Measurements from ENCODE around the gene USP11. TPM values are rescaled to one million over a fixed set of nuclear protein-coding genes. Genes with fewer than 3 reads are reported as not detected.

The USP11 gene
- total RNA-seq, 6 experiments from 2014 or later, result 55.2 to 68.7 (median 62.8) TPM

DNA sequence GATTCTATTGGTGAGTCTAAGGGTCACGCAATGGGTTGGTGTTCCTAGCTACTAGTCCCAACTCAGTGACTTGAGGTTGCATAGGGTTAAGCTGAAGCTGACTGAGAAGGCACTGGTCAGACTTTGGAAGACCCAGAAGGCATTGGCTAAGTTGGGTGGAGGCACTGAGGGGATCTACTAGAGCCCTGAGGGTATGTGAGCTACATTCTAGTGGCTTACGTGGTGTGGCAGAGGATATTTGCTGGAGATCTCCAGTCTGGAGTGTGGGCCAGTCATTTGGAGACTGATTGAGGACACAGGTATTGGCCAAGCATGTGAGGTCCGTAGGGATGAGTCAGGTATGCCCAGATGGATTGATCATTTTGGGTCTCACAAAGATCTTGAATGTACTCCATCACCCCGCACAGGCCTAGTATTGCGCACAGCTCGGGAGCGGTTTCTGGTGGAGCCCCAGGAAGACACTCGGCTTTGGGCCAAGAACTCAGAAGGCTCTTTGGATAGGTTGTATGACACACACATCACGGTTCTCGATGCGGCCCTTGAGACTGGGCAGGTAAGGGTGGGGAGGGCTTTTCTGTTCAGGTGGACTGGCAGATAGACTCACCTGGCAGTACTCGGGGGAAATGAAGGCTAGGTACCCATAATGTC lies 7.2 kb downstream of the USP11 start:
- TF ChIP-seq, protein P1, sequence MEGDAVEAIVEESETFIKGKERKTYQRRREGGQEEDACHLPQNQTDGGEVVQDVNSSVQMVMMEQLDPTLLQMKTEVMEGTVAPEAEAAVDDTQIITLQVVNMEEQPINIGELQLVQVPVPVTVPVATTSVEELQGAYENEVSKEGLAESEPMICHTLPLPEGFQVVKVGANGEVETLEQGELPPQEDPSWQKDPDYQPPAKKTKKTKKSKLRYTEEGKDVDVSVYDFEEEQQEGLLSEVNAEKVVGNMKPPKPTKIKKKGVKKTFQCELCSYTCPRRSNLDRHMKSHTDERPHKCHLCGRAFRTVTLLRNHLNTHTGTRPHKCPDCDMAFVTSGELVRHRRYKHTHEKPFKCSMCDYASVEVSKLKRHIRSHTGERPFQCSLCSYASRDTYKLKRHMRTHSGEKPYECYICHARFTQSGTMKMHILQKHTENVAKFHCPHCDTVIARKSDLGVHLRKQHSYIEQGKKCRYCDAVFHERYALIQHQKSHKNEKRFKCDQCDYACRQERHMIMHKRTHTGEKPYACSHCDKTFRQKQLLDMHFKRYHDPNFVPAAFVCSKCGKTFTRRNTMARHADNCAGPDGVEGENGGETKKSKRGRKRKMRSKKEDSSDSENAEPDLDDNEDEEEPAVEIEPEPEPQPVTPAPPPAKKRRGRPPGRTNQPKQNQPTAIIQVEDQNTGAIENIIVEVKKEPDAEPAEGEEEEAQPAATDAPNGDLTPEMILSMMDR (IDR thresholded peaks at IDR 0.05), result no peak
- no peak overlapping the region for H3K4me3 Mint-ChIP-seq
- H3K9me3 Mint-ChIP-seq, result no peaks in the 10 kb centered on the region; the same call in 1 of the 2 replicates
- no peaks in the 10 kb centered on the region; the same call in 1 of the 2 replicates for H3K27me3 Mint-ChIP-seq (ENCODE audit: insufficient read depth)
- DNase-seq, result no peak
- no peak overlapping the region for H3K27ac Mint-ChIP-seq
- peaks cover 12% of the 10 kb centered on the region for H3K4me1 Mint-ChIP-seq (ENCODE audit: low read depth)
- H3K36me3 Mint-ChIP-seq (ENCODE audit: low read depth), result peaks cover 16% of the 10 kb centered on the region

DNA sequence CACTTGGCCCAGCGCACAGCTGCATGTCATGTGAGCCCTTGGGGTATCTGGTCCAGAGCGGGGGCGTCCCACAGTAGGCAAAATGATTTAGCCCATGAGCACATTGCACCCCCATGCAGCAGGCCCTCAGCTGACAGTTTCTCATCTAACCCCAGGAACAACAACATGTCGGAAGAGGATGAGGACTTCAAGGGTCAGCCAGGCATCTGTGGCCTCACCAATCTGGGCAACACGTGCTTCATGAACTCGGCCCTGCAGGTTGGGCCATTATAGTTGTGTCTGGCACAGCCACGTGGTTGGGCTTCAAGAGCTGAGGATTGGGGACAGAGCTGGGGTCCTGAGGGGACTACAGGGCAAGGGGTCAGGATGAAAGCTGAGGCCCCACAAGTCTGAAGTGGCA lies 7.8 kb downstream of the USP11 start:
- H3K4me3 Mint-ChIP-seq, result no peak overlapping the region
- DNase-seq, result no peak
- no peaks in the 10 kb centered on the region; the same call in 1 of the 2 replicates for H3K27me3 Mint-ChIP-seq (ENCODE audit: insufficient read depth)
- H3K27ac Mint-ChIP-seq, result no peak overlapping the region
- H3K9me3 Mint-ChIP-seq, result no peaks in the 10 kb centered on the region; the same call in 1 of the 2 replicates
- H3K36me3 Mint-ChIP-seq (ENCODE audit: low read depth), result peaks cover 11% of the 10 kb centered on the region
- peaks cover 6% of the 10 kb centered on the region for H3K4me1 Mint-ChIP-seq (ENCODE audit: low read depth)
- TF ChIP-seq, protein P1 (IDR thresholded peaks at IDR 0.05), result no peak

DNA sequence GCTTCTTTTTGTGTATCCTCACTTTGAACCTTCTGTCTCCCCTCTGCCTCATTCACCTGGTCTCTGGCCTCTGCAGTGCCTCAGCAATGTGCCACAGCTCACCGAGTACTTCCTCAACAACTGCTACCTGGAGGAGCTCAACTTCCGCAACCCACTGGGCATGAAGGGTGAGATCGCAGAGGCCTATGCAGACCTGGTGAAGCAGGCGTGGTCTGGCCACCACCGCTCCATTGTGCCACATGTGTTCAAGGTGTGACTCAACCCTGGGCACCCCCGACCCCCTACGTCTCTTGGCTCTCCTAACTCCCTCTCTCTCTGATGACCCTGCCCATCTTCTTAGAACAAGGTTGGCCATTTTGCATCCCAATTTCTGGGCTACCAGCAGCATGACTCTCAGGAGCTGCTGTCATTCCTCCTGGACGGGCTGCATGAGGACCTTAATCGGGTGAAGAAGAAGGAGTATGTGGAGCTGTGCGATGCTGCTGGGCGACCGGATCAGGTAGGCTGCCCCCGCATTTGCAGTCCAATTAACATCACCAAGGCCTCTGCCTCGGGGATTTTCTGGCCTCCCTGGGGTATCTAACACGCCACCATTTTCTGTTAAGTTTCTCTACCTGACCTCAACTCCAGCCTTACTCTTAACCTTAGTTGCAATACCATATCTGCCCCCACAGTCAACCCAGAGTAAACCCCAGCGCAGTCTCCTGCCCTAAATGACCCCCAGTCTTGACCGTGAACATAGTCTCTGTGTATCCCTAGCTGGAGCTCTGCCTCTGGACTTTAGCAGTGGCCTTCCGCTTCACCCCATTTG lies 8.6 kb downstream of the USP11 start:
- Mint-ChIP-seq H3K4me1 (ENCODE audit: low read depth) (no peaks in the 10 kb centered on the region), H3K36me3 (ENCODE audit: low read depth) (peaks cover 15% of the 10 kb centered on the region; the same call in 1 of the 2 replicates), H3K4me3 (no peak overlapping the region), H3K9me3 (no peaks in the 10 kb centered on the region), H3K27ac (no peak overlapping the region), H3K27me3 (ENCODE audit: insufficient read depth) (no peaks in the 10 kb centered on the region; the same call in 1 of the 2 replicates)
- no peak for DNase-seq
- TF ChIP-seq, protein P1 (IDR thresholded peaks at IDR 0.05), result no peak

DNA sequence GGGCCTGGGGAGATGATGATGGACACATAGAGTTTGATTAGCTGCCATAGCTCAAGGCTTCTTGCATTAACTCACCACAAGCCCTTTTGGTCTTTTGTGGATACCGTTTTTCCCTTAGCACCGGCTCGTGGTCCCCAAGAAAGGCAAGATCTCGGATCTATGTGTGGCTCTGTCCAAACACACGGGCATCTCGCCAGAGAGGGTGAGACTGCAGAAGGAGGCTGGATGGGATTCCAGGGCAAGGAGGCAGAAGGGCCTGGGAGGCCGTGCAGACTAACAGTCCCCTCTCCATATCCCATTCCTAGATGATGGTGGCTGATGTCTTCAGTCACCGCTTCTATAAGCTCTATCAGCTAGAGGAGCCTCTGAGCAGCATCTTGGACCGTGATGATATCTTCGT lies 9.5 kb downstream of the USP11 start:
- no peak for DNase-seq
- peaks cover 16% of the 10 kb centered on the region; the same call in 1 of the 2 replicates for H3K36me3 Mint-ChIP-seq (ENCODE audit: low read depth)
- H3K4me3 Mint-ChIP-seq, result no peak overlapping the region
- no peaks in the 10 kb centered on the region; the same call in 1 of the 2 replicates for H3K27me3 Mint-ChIP-seq (ENCODE audit: insufficient read depth)
- H3K4me1 Mint-ChIP-seq (ENCODE audit: low read depth), result no peaks in the 10 kb centered on the region
- H3K9me3 Mint-ChIP-seq, result no peaks in the 10 kb centered on the region
- TF ChIP-seq, protein P1 (IDR thresholded peaks at IDR 0.05), result no peak
- H3K27ac Mint-ChIP-seq, result no peak overlapping the region

DNA sequence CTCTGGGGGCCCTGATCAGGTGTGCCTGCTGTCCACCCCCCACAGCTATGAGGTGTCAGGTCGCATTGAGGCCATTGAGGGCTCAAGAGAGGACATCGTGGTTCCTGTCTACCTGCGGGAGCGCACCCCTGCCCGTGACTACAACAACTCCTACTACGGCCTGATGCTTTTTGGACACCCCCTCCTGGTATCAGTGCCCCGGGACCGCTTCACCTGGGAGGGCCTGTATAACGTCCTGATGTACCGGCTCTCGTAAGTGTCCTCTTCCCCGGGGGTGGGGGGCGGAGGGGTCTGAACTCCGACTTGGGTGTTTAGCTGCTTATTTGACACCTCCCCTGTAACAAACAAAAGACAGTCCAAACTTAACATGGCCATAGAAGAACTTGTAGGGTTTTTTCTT lies 10.5 kb downstream of the USP11 start:
- TF ChIP-seq, protein P1 (IDR thresholded peaks at IDR 0.05), result no peak
- Mint-ChIP-seq H3K27ac (no peak overlapping the region), H3K27me3 (ENCODE audit: insufficient read depth) (no peaks in the 10 kb centered on the region; the same call in 1 of the 2 replicates), H3K4me1 (ENCODE audit: low read depth) (no peaks in the 10 kb centered on the region), H3K4me3 (no peak overlapping the region), H3K9me3 (no peaks in the 10 kb centered on the region), H3K36me3 (ENCODE audit: low read depth) (peaks cover 20% of the 10 kb centered on the region; the same call in 1 of the 2 replicates)
- no peak for DNase-seq

Measured in HFFc6 (cell line).